Measurements from ENCODE around the gene UPP1. TPM values are rescaled to one million over a fixed set of nuclear protein-coding genes. Genes with fewer than 3 reads are reported as not detected.
"Not testable (repeated sequence)": the region's sequence is repeated elsewhere in the genome, so short reads cannot be mapped to it uniquely, and the experiment has no call there.

UPP1 gene
- total RNA-seq, 8 experiments from 2014 or later = 3.1 to 93.0 (median 26.4) TPM

DNA sequence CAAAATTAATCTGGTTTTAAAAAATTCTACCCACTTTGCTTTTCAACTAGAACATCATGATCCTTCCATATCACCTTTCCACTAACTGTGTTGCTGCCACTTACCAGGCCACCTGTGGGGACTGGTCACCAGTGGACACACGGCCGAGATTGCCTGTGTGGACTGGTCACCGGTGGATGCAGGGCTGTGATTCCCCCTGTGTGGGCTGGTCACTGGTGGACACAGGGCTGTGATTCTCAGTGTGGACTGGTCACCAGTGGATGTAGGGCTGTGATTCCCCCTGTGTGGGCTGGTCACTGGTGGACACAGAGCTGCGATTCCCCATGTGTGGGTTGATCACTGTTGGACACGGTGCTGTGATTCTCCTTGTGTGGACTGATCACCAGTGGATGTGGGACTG lies 27.0 kb downstream of the UPP1 start:
- in situ Hi-C loops (cut with MboI; ENCODE audit: low pct_unique_long_range_greater_than_20kb in 2 of 9, low sequenced_read_pairs in 9 of 9, unreplicated experiment in 9 of 9) = loop anchor here in 2 of 9 experiments (25.0 kb wide), 2 partner anchors 129 to 179 kb away; partner anchors contain the start of genes HUS1 (in 1 of the 2) and PKD1L1 (in 1 of the 2)
- Histone ChIP-seq H3K27ac (no peak overlapping the region), H3K4me3 (no peak overlapping the region), H3K4me1 (replicated peaks in 1 of 2) (no peaks in the 10 kb centered on the region)
- WGBS, 10 experiments = 92 to 97% (median 96%) methylated on average over 2 to 5 of the region's 5 CpGs; no CpG with 5 or more reads in 7 of the 10 experiments
- no peak for ATAC-seq (replicated peaks in 6 of 8)

DNA sequence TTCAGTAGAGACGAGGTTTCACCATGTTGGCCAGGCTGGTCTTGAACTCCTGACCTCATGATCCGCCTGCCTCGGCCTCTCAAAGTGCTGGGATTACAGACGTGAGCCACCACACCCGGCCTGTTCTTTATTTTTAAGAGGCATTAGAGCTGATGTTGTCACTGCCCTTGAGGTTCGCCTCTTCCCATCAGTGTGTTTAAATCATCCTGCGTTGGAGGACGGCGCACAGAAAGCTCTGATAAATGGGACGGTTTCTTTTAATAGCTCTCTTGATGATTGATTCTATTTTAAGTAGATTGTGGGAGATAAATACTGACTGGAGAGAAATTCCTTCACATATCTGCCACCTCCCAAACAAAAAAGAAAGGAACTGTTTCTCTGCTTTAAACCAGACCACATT lies 29.0 kb downstream of the UPP1 start:
- H3K4me3 ChIP-seq = no peak overlapping the region
- H3K27ac ChIP-seq = no peak overlapping the region
- H3K4me1 ChIP-seq (replicated peaks in 1 of 2) = no peaks in the 10 kb centered on the region
- WGBS, 10 experiments = 55 to 89% (median 62%) methylated on average over 1 to 5 of the region's 10 CpGs; no CpG with 5 or more reads in 3 of the 10 experiments
- ATAC-seq (replicated peaks in 6 of 8) = peak in 6 of 8 experiments; percentile 29 to 92 (median 80)
- in situ Hi-C loops (cut with MboI; ENCODE audit: low pct_unique_long_range_greater_than_20kb in 2 of 9, low sequenced_read_pairs in 9 of 9, unreplicated experiment in 9 of 9) = loop anchor here in 2 of 9 experiments (25.0 kb wide), 2 partner anchors 131 to 181 kb away; partner anchors contain the start of genes HUS1 (in 1 of the 2) and PKD1L1 (in 1 of the 2)

- H3K4me1 ChIP-seq (replicated peaks in 1 of 2) = not testable (repeated sequence)
Observed at GRCh38 chr7:48120536-48120935, 31.5 kb downstream of the UPP1 start.

GRCh38 chr7:48126037-48126436 lies 37.0 kb downstream of the UPP1 start:
- Histone ChIP-seq H3K4me1 (replicated peaks in 1 of 2) (no peaks in the 10 kb centered on the region), H3K4me3 (no peak overlapping the region), H3K27ac (no peak overlapping the region)
- no peak for ATAC-seq (replicated peaks in 6 of 8)
- in situ Hi-C loops (cut with MboI; ENCODE audit: low pct_unique_long_range_greater_than_20kb in 2 of 9, low sequenced_read_pairs in 9 of 9, unreplicated experiment in 9 of 9) = no loop called here
- 34 to 100% (median 80%) methylated on average over 2 of the region's 2 CpGs; no CpG with 5 or more reads in 1 of the 10 experiments for WGBS, 10 experiments

More at GRCh38 chr7:48120536-48120935, 31.5 kb downstream of the UPP1 start:
- ATAC-seq (replicated peaks in 6 of 8); H3K4me3 ChIP-seq; H3K27ac ChIP-seq: not testable (repeated sequence)
- 20 to 96% (median 64%) methylated on average over 1 to 4 of the region's 6 CpGs; no CpG with 5 or more reads in 4 of the 10 experiments for WGBS, 10 experiments
- in situ Hi-C loops (cut with MboI; ENCODE audit: low pct_unique_long_range_greater_than_20kb in 2 of 9, low sequenced_read_pairs in 9 of 9, unreplicated experiment in 9 of 9) = loop anchor here in 2 of 9 experiments (25.0 kb wide), 2 partner anchors 133 to 183 kb away; partner anchors contain the start of genes HUS1 (in 1 of the 2) and PKD1L1 (in 1 of the 2)

DNA sequence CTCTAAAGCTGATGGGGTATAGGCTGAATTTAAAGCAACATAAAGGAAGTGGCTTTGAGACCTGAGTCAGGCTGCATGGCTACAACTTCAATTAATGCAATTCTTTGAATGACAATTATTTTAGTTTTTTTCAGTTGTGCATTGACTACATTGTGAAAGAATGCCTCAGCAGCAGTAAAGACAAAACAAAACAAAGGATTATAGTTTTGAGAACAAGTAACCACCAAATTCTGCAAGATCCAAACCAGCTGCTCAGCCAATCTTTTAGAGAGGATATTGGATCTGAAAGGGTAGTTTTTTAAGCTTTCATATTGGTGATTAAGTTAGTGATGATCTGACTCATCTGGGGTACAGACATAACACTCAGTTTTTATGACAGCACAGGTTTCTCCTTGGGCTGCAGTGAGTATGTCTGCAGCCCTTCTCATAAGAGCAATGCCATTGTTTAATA lies 41.6 kb downstream of the UPP1 start:
- Histone ChIP-seq H3K27ac (no peak overlapping the region), H3K4me1 (replicated peaks in 1 of 2) (no peaks in the 10 kb centered on the region), H3K4me3 (no peak overlapping the region)
- no peak for ATAC-seq (replicated peaks in 6 of 8)
- in situ Hi-C loops (cut with MboI; ENCODE audit: low pct_unique_long_range_greater_than_20kb in 2 of 9, low sequenced_read_pairs in 9 of 9, unreplicated experiment in 9 of 9) = no loop called here

GRCh38 chr7:48132792-48133191 lies 43.7 kb downstream of the UPP1 start:
- Histone ChIP-seq H3K4me1 (replicated peaks in 1 of 2) (no peaks in the 10 kb centered on the region), H3K4me3 (no peak overlapping the region), H3K27ac (no peak overlapping the region)
- ATAC-seq (replicated peaks in 6 of 8) = no peak
- in situ Hi-C loops (cut with MboI; ENCODE audit: low pct_unique_long_range_greater_than_20kb in 2 of 9, low sequenced_read_pairs in 9 of 9, unreplicated experiment in 9 of 9) = no loop called here

DNA sequence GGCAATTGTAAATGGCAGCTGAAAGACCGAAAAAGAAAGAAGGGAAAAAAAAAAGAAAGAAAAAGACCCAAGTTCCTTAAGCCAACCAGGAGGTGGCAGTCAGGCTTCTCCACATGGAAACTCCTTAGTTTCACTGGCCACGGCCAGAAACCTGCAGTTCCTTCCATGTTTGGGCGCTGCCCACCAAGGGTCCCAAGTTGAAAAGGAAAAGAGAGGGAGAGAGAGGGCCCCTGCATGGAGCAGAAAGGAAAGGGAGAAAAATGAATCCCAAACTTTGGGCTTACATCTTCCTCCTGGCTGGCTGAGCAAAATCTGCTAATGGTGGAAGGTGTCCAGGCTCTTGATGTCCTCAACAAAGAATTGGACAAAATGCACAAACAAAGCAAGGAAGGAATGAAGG lies 50.4 kb downstream of the UPP1 start:
- Histone ChIP-seq H3K4me3 (no peak overlapping the region), H3K27ac (no peak overlapping the region), H3K4me1 (replicated peaks in 1 of 2) (peaks cover 0 to 2% of the 10 kb centered on the region in 2 donors)
- in situ Hi-C loops (cut with MboI; ENCODE audit: low pct_unique_long_range_greater_than_20kb in 2 of 9, low sequenced_read_pairs in 9 of 9, unreplicated experiment in 9 of 9) = no loop called here
- 19 to 86% (median 40%) methylated on average over 1 to 3 of the region's 3 CpGs; no CpG with 5 or more reads in 1 of the 10 experiments for WGBS, 10 experiments
- peak in 3 of 8 experiments; percentile 8 to 15 (median 8) for ATAC-seq (replicated peaks in 6 of 8)

GRCh38 chr7:48140001-48140681 lies 51.1 kb downstream of the UPP1 start:
- ATAC-seq (replicated peaks in 6 of 8) = peak in 3 of 8 experiments; percentile 22 to 44 (median 29)
- WGBS, 10 experiments = 29 to 93% (median 56%) methylated on average over 1 to 6 of the region's 7 CpGs; no CpG with 5 or more reads in 1 of the 10 experiments

DNA sequence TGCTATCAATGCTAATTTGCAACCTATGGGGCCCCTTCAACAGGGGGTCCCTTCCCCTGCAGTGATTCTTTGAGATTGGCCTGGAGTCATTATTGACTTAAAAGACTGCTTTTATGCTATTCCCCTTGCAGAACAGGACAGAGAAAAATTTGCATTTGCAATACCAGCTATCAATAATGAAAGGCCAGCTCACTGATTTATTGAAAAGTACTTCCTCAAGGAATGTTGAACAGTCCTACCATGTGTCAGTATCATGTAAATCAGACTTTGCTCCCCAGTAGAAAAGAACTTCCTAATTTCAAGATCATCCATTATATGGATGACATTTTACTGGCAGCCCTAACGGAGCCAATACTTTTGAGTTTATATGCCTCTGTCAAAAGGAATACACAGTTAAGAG lies 52.5 kb downstream of the UPP1 start:
- Histone ChIP-seq H3K4me1 (replicated peaks in 1 of 2) (peaks cover 0 to 2% of the 10 kb centered on the region in 2 donors), H3K27ac (no peak overlapping the region), H3K4me3 (no peak overlapping the region)
- in situ Hi-C loops (cut with MboI; ENCODE audit: low pct_unique_long_range_greater_than_20kb in 2 of 9, low sequenced_read_pairs in 9 of 9, unreplicated experiment in 9 of 9) = no loop called here
- peak in 2 of 8 experiments; percentile 8 to 15 for ATAC-seq (replicated peaks in 6 of 8)
- WGBS, 10 experiments = 7 to 100% (median 50%) methylated on average over 1 of the region's 1 CpG; no CpG with 5 or more reads in 1 of the 10 experiments

More at GRCh38 chr7:48140001-48140681, 51.1 kb downstream of the UPP1 start:
- Histone ChIP-seq H3K27ac (no peak overlapping the region), H3K4me1 (replicated peaks in 1 of 2) (peaks cover 0 to 2% of the 10 kb centered on the region in 2 donors), H3K4me3 (no peak overlapping the region)
- in situ Hi-C loops (cut with MboI; ENCODE audit: low pct_unique_long_range_greater_than_20kb in 2 of 9, low sequenced_read_pairs in 9 of 9, unreplicated experiment in 9 of 9) = no loop called here

GRCh38 chr7:48144291-48144768 lies 55.3 kb downstream of the UPP1 start:
- WGBS, 10 experiments = 0 to 100% (median 40%) methylated on average over 1 to 4 of the region's 4 CpGs; no CpG with 5 or more reads in 1 of the 10 experiments
- Histone ChIP-seq H3K4me1 (replicated peaks in 1 of 2) (peaks cover 0 to 2% of the 10 kb centered on the region in 2 donors), H3K4me3 (no peak overlapping the region), H3K27ac (no peak overlapping the region)
- in situ Hi-C loops (cut with MboI; ENCODE audit: low pct_unique_long_range_greater_than_20kb in 2 of 9, low sequenced_read_pairs in 9 of 9, unreplicated experiment in 9 of 9) = no loop called here
- peak in 3 of 8 experiments; percentile 49 to 64 (median 61) for ATAC-seq (replicated peaks in 6 of 8)

- in situ Hi-C loops (cut with MboI; ENCODE audit: low pct_unique_long_range_greater_than_20kb in 2 of 9, low sequenced_read_pairs in 9 of 9, unreplicated experiment in 9 of 9) = no loop called here
- Histone ChIP-seq H3K4me1 (replicated peaks in 1 of 2) (no peaks in the 10 kb centered on the region), H3K27ac (no peak overlapping the region), H3K4me3 (no peak overlapping the region)
- 0 to 90% (median 83%) methylated on average over 1 to 3 of the region's 4 CpGs; no CpG with 5 or more reads in 2 of the 10 experiments for WGBS, 10 experiments
- no peak for ATAC-seq (replicated peaks in 6 of 8)
Observed at GRCh38 chr7:48147078-48147591, 58.1 kb downstream of the UPP1 start.

- H3K4me3 ChIP-seq; H3K4me1 ChIP-seq (replicated peaks in 1 of 2); ATAC-seq (replicated peaks in 6 of 8); H3K27ac ChIP-seq; in situ Hi-C loops (cut with MboI; ENCODE audit: low pct_unique_long_range_greater_than_20kb in 2 of 9, low sequenced_read_pairs in 9 of 9, unreplicated experiment in 9 of 9): not testable (repeated sequence)
- 33 to 80% (median 70%) methylated on average over 1 to 6 of the region's 7 CpGs; no CpG with 5 or more reads in 3 of the 10 experiments for WGBS, 10 experiments
Observed at GRCh38 chr7:48147690-48148089, 58.6 kb downstream of the UPP1 start.

- Histone ChIP-seq H3K27ac (no peak overlapping the region), H3K4me1 (replicated peaks in 1 of 2) (no peaks in the 10 kb centered on the region), H3K4me3 (no peak overlapping the region)
- in situ Hi-C loops (cut with MboI; ENCODE audit: low pct_unique_long_range_greater_than_20kb in 2 of 9, low sequenced_read_pairs in 9 of 9, unreplicated experiment in 9 of 9) = no loop called here
- peak in 2 of 8 experiments; percentile 24 to 45 for ATAC-seq (replicated peaks in 6 of 8)
- 17 to 100% (median 100%) methylated on average over 1 to 2 of the region's 2 CpGs; no CpG with 5 or more reads in 5 of the 10 experiments for WGBS, 10 experiments
Observed at GRCh38 chr7:48148311-48148710, 59.2 kb downstream of the UPP1 start.
